Skeletal muscle satellite cell (primary cell): Measurements from ENCODE around the gene TRAK2.

Experiments used
- H3K27me3 ChIP-seq: 2 replicates; pipeline ENCODE4 v1.7.0; 2013; ENCODE audit warnings: low read length; ENCODE audit not compliant: control insufficient read depth, insufficient read depth
- H3K36me3 ChIP-seq: 2 replicates; pipeline ENCODE4 v1.7.0; 2013; ENCODE audit warnings: mild to moderate bottlenecking, control low read depth, low read length; ENCODE audit not compliant: insufficient read depth
- H3K4me1 ChIP-seq: 2 replicates; pipeline ENCODE4 v1.7.0; 2013; ENCODE audit warnings: low read length; ENCODE audit not compliant: control insufficient read depth, insufficient read depth
- H3K4me2 ChIP-seq: 2 replicates; pipeline ENCODE4 v1.7.0; 2013; ENCODE audit warnings: mild to moderate bottlenecking, low read length
- H3K4me3 ChIP-seq: 2 replicates; pipeline ENCODE4 v1.7.0; 2013; ENCODE audit warnings: low read length
- H3K9ac ChIP-seq: 2 replicates; pipeline ENCODE4 v1.7.0; 2013; ENCODE audit warnings: mild to moderate bottlenecking, low read depth, low read length, moderate library complexity
- H3K9me3 ChIP-seq: replicated peaks from 2 replicates; pipeline ENCODE4 v1.7.0; 2013; ENCODE audit warnings: mild to moderate bottlenecking, control low read depth, low read length

The TRAK2 gene

DNA sequence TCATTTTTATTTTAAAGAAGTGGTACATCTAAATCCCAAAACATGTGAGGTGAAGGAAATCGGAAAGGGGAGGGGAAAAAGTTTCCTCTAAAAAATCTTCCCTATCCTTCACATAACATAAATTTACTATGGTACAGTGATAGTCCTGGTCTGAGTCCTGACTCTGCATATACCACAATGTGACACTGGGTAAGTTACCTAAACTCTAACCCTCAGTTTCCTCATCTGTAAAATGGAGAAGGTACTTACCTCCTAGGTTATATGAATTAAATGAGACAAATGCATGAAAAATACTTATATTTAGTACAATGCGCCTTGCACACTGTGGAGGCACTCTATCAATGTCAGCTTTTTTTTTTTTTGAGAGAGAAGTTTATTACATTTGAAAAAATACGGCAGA, 42.3 kb downstream of the TRAK2 start:
- Histone ChIP-seq H3K9me3 (no peaks in the 10 kb centered on the region), H3K27me3 (no peaks in the 10 kb centered on the region), H3K4me2 (no peak overlapping the region), H3K4me3 (no peak overlapping the region), H3K9ac (no peak overlapping the region), H3K36me3 (peaks cover 8% of the 10 kb centered on the region), H3K4me1 (peaks cover 42% of the 10 kb centered on the region)

GRCh38 chr2:201407265-201407664, 44.0 kb downstream of the TRAK2 start:
- Histone ChIP-seq H3K4me3 (no peak overlapping the region), H3K36me3 (peaks cover 8% of the 10 kb centered on the region), H3K9ac (no peak overlapping the region), H3K4me2 (no peak overlapping the region), H3K4me1 (peaks cover 40% of the 10 kb centered on the region), H3K9me3 (no peaks in the 10 kb centered on the region), H3K27me3 (no peaks in the 10 kb centered on the region)

DNA sequence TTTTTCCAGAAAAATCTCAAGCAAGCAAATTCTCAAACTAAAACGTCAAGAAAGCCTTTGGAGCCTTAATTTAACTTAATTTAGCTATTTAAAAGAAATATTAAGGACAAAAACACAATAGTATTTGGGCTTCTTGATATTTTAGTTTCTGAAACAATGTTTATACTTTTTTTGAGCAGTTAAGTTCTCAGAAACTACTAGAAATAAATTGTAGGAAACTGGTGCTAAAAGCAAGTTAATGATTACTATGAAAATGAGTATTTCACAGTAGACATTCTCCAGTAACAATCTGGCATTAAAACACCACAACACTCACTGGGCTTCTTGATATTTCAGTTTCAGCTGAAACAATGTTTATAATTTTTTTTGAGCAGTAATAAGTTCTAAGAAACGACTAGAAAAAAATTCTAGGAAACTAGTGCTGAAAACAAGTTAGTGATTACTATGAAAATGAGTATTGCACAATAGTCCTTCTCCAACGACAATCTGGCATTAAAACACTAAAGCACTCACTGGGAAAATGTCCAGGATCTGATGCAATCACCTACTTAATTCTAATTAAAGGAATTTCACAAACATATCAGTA, 45.1 kb downstream of the TRAK2 start:
- no peaks in the 10 kb centered on the region for H3K9me3 ChIP-seq
- H3K27me3 ChIP-seq = no peaks in the 10 kb centered on the region
- peaks cover 33% of the 10 kb centered on the region for H3K4me1 ChIP-seq
- H3K9ac ChIP-seq = peak overlapping the region; percentile 41
- H3K4me3 ChIP-seq = no peak overlapping the region
- H3K36me3 ChIP-seq = peaks cover 8% of the 10 kb centered on the region
- H3K4me2 ChIP-seq = peak overlapping the region; percentile 51

DNA sequence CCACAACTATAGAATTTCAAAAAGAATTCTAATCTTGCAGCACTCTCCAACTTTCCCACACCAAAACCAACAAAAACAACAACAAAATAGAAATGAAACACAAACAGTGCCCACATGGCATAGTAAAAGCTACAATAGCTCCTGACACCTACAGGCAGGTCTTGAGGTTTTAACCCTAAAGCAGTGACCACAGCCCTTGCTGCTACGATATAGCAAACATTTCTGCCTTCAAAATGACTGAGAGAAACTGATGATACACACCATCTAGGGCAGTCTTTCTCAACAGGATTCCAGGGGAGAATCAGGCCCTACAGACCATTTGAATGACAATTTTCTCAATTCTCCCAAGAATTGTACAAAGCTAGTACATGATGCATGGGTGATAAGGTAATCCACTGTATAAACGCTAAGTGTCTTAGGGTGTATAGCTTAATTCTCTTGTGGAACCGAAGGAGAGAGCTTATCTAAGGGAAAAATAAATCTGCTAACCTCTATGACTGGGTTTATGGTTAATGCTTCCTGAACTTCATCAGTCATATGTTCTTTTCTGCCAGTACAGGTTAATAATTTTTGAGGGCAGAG, 46.5 kb downstream of the TRAK2 start:
- Histone ChIP-seq H3K9ac (no peak overlapping the region), H3K27me3 (no peaks in the 10 kb centered on the region), H3K4me1 (peaks cover 31% of the 10 kb centered on the region), H3K36me3 (peaks cover 11% of the 10 kb centered on the region), H3K9me3 (no peaks in the 10 kb centered on the region), H3K4me3 (no peak overlapping the region), H3K4me2 (no peak overlapping the region)

GRCh38 chr2:201403880-201404279, 47.4 kb downstream of the TRAK2 start:
- Histone ChIP-seq H3K9ac (no peak overlapping the region), H3K4me2 (no peak overlapping the region), H3K4me3 (no peak overlapping the region), H3K36me3 (peaks cover 18% of the 10 kb centered on the region), H3K4me1 (peaks cover 31% of the 10 kb centered on the region), H3K9me3 (no peaks in the 10 kb centered on the region), H3K27me3 (no peaks in the 10 kb centered on the region)

DNA sequence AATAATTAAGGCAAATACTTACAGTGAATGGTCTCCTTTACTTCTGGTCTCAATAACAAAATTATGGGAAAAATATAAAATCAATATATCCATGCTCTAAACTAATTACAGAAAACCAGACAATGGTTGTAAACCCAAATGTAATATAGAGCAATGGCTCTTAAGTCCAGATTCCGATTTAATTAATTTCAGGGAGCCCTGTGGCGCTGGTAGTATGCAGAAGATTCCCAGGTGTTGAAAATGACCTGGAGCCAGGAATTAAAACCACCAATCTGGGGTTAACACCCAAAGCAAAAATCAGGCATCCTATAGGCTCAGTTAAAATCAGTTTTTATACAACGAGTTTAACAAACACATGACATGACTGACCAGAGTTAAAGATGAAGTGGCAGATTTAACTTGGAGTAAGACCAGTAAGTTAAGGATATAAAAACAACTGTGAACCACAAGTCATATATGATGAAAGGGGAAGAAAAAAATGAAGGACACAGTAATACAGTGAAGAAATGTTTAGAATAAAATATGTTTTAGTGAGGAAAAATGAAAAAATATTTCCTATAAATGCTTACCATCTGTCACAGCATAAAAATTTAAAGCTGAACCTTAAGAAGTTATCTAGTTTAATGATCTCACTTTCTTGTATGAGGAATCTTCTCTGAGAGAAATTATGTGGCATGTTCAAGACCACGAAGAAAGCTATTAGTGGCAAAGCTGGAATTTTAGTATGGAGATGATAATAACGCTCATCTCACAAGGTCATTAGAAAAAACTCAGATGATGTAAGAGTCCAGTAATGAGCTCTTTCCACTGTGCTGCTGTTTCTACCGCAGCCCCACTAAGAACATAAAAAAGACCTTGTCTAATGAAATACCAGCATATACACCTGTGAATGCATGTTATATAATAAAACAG, 48.4 kb downstream of the TRAK2 start:
- peaks cover 31% of the 10 kb centered on the region for H3K4me1 ChIP-seq

GRCh38 chr2:201401815-201402214, 49.4 kb downstream of the TRAK2 start:
- peaks cover 24% of the 10 kb centered on the region for H3K4me1 ChIP-seq
- peaks cover 33% of the 10 kb centered on the region for H3K36me3 ChIP-seq
- H3K4me3 ChIP-seq = no peak overlapping the region
- no peak overlapping the region for H3K4me2 ChIP-seq
- H3K9me3 ChIP-seq = no peaks in the 10 kb centered on the region
- no peak overlapping the region for H3K9ac ChIP-seq
- H3K27me3 ChIP-seq = no peaks in the 10 kb centered on the region

More for the DNA sequence above, 48.4 kb downstream of the TRAK2 start:
- Histone ChIP-seq H3K27me3 (no peaks in the 10 kb centered on the region), H3K9ac (no peak overlapping the region), H3K36me3 (peaks cover 25% of the 10 kb centered on the region), H3K4me3 (no peak overlapping the region), H3K4me2 (no peak overlapping the region), H3K9me3 (no peaks in the 10 kb centered on the region)

GRCh38 chr2:201396595-201396994, 54.7 kb downstream of the TRAK2 start:
- Histone ChIP-seq H3K36me3 (peaks cover 71% of the 10 kb centered on the region), H3K4me2 (no peak overlapping the region), H3K9ac (no peak overlapping the region), H3K4me3 (no peak overlapping the region), H3K9me3 (no peaks in the 10 kb centered on the region), H3K27me3 (no peaks in the 10 kb centered on the region), H3K4me1 (peaks cover 4% of the 10 kb centered on the region)

DNA sequence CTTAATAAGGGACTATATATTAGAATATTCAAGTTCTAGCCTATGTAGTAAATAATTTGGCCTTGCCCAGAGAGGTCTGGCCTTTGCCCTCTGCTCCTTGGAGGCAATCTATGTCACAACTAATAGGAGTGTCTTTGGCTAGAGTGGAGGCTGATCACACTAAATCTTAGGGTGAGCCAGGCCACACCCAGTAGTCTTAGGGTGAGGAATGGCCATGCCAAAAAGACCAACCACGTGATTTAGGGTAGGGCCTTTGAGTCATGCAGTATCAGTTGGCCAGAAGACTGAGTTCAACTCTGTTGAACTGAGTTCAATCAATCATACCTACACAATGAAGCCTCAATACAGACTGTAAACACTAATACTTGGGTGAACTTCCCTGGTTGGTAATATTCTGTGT, 68.1 kb downstream of the TRAK2 start:
- Histone ChIP-seq H3K4me3 (no peak overlapping the region), H3K36me3 (peaks cover 83% of the 10 kb centered on the region), H3K4me2 (no peak overlapping the region), H3K27me3 (no peaks in the 10 kb centered on the region), H3K9me3 (no peaks in the 10 kb centered on the region), H3K9ac (no peak overlapping the region), H3K4me1 (no peaks in the 10 kb centered on the region)

DNA sequence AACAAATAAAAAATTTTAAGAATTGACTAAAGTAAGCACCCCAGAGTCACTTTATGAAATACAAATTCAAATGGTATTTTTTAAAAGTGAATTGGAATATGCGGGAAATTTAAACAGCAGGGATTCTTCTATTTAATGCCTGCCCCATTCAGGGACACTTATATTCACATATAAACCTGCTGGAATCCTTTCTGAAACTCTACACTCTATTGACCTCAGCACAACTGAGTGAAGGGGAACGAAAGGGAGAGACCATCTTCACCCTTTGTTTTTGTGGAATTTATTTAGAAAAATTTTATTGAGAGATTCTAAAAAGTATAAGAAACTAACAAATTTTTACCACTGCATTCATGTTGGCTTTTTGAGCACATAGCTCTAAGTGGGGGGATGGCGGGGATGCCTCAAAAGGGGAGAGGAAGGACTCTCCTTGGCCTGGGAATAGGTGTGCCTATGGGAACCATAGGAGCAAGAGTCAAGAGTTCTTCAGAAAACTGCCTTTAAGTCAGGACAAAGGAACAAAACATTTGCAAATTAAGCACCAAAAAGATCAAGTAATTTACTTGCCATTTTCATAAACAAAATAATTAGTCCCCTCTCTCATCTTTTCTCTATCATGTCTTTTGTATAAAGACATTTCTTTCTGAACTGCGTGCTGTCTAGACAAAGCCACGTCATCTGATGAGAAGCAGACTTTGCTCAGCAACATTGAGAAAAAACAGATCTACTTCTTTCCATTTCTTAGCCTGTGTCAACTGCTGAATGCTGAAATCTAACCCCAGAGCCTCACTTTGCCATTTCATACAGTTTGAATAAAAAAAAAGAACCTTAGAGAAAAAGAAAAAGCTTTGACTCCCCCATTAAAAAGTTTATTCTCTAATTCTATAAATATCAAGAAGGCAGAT, 72.5 kb downstream of the TRAK2 start:
- no peak overlapping the region for H3K4me3 ChIP-seq
- no peaks in the 10 kb centered on the region for H3K4me1 ChIP-seq
- no peaks in the 10 kb centered on the region for H3K9me3 ChIP-seq
- no peaks in the 10 kb centered on the region for H3K27me3 ChIP-seq
- peaks cover 59% of the 10 kb centered on the region for H3K36me3 ChIP-seq
- H3K4me2 ChIP-seq = no peak overlapping the region
- no peak overlapping the region for H3K9ac ChIP-seq

- Histone ChIP-seq H3K27me3 (no peaks in the 10 kb centered on the region), H3K9me3 (no peaks in the 10 kb centered on the region), H3K9ac (no peak overlapping the region), H3K4me2 (no peak overlapping the region), H3K36me3 (peaks cover 44% of the 10 kb centered on the region), H3K4me1 (no peaks in the 10 kb centered on the region), H3K4me3 (no peak overlapping the region)
These were observed 74.0 kb downstream of the TRAK2 start for GRCh38 chr2:201377218-201377617.
